Measurements from ENCODE around the gene RESP18.

Gene RESP18

GRCh38 chr2:219332542-219332941, at the start of gene RESP18:
TSS of gene RESP18 (minus strand) at chr2:219332744.
- no peak for DNase-seq

- DNase-seq, result no peak
Observed at GRCh38 chr2:219381448-219381847, 48.9 kb upstream of the RESP18 start.

- DNase-seq, result no peak
Observed at GRCh38 chr2:219380926-219381325, 48.4 kb upstream of the RESP18 start.

GRCh38 chr2:219378163-219378851, 45.8 kb upstream of the RESP18 start:
- no peak for DNase-seq

- DNase-seq, result no peak
Observed at GRCh38 chr2:219369447-219369861, 36.9 kb upstream of the RESP18 start.

GRCh38 chr2:219368690-219369191, 36.2 kb upstream of the RESP18 start:
- DNase-seq, result no peak

- DNase-seq, result peak; percentile 10
Observed at GRCh38 chr2:219362524-219363164, 30.1 kb upstream of the RESP18 start.

GRCh38 chr2:219362072-219362471, 29.5 kb upstream of the RESP18 start:
- DNase-seq, result no peak

GRCh38 chr2:219358170-219359075, 25.9 kb upstream of the RESP18 start:
- no peak for DNase-seq

GRCh38 chr2:219356834-219357233, 24.3 kb upstream of the RESP18 start:
- DNase-seq, result no peak

GRCh38 chr2:219354582-219354981, 22.0 kb upstream of the RESP18 start:
- DNase-seq, result no peak

- DNase-seq, result no peak
Observed at GRCh38 chr2:219353129-219353528, 20.6 kb upstream of the RESP18 start.

- DNase-seq, result peak; percentile 57
Observed at GRCh38 chr2:219352448-219353023, 20.0 kb upstream of the RESP18 start.

- no peak for DNase-seq
Observed at GRCh38 chr2:219350710-219351221, 18.2 kb upstream of the RESP18 start.

- DNase-seq, result no peak
Observed at GRCh38 chr2:219350215-219350614, 17.7 kb upstream of the RESP18 start.

- DNase-seq, result no peak
Observed at GRCh38 chr2:219344751-219345430, 12.3 kb upstream of the RESP18 start.

- no peak for DNase-seq
Observed at GRCh38 chr2:219335373-219335786, 2.8 kb upstream of the RESP18 start.

- DNase-seq, result no peak
Observed at GRCh38 chr2:219334076-219334475, 1.5 kb upstream of the RESP18 start.

- no peak for DNase-seq
Observed at GRCh38 chr2:219331560-219332213, 857 bp downstream of the RESP18 start.

GRCh38 chr2:219327719-219328118, 4.8 kb downstream of the RESP18 start:
- DNase-seq, result no peak

- no peak for DNase-seq
Observed at GRCh38 chr2:219325657-219326315, 6.8 kb downstream of the RESP18 start.
